ENCODE data around the gene TMEM151B. TPM values are rescaled to one million over a fixed set of nuclear protein-coding genes. Genes with fewer than 3 reads are reported as not detected.

TMEM151B gene
- total and polyA plus RNA-seq, 2 of the 13 experiments (the other 11 are each of a cell fraction or from before 2014, with no cell fraction given): not detected

GRCh38 chr6:44284121-44284520 is 13.9 kb downstream of the TMEM151B start:
- POLR2A ChIA-PET: interaction anchor here (0.6 kb wide), 1 partner anchor 199 kb away, joined by 3 read pairs; no protein-coding TSS in a partner anchor
- CTCF ChIA-PET (ENCODE audit: low intra/inter-chr PET ratio, low total read pairs): no interaction called here
- DNase-seq (ENCODE audit: low spot score): no peak
- H3K27ac ChIP-seq (ENCODE audit: extremely low read length, insufficient read depth, low read length): no peak overlapping the region
- 1% methylated on average over 2 of the region's 2 CpGs for WGBS (ENCODE audit: low lambda C conversion rate)
- intact Hi-C loops (cut with micrococcal nuclease; ENCODE audit: unreplicated experiment) (no loop called here), in situ Hi-C loops (cut with HindIII; ENCODE audit: extremely low pct_ligation_motif_present, low pct_unique_long_range_greater_than_20kb) (no loop called here)
- no peaks in the 10 kb centered on the region for H3K4me1 ChIP-seq (ENCODE audit: insufficient read depth, low read length)
- no peak overlapping the region for H3K4me3 ChIP-seq (replicated peaks in 1 of 3; ENCODE audit: insufficient read depth in 1 of 3, low read depth in 2 of 3, low read length in 3 of 3)
- BruUV-seq (replicated peaks): no TSS peak
- no peak overlapping the region for H3K9ac ChIP-seq (ENCODE audit: insufficient read depth, low read depth, low read length)
- no peaks in the 10 kb centered on the region; the same call in 1 of the 2 replicates for H4K20me1 ChIP-seq (ENCODE audit: insufficient read depth, low read length)
- H3K27me3 ChIP-seq (ENCODE audit: control insufficient read depth in 1 of 2, insufficient read depth in 2 of 2, low read length in 2 of 2): peaks cover 4 to 75% of the 10 kb centered on the region in 2 experiments; a peak in 4 of 5 replicates
- no peaks in the 10 kb centered on the region for H3K79me2 ChIP-seq (ENCODE audit: insufficient read depth, low read length)
- no peak overlapping the region for H3K4me2 ChIP-seq (ENCODE audit: low read depth, low read length)
- no peak overlapping the region for H2AFZ ChIP-seq (ENCODE audit: low read length)
- no peak for ATAC-seq
- H3K9me3 ChIP-seq (ENCODE audit: low read length): no peaks in the 10 kb centered on the region
- no peak for FAIRE-seq
- H3K36me3 ChIP-seq (replicated peaks in 1 of 2; ENCODE audit: control insufficient read depth in 1 of 2, insufficient read depth in 2 of 2, low read length in 2 of 2): no peaks in the 10 kb centered on the region
- TF ChIP-seq PCBP2 (optimal IDR thresholded peaks at IDR 0.05; ENCODE audit: low read depth, low read length, poor library complexity, severe bottlenecking): no peak
- no peak for TF ChIP-seq CEBPG (CRISPR knock-in tag; IDR thresholded peaks at IDR 0.05)
- no peak for TF ChIP-seq ZNF883 (CRISPR knock-in tag; IDR thresholded peaks at IDR 0.05; ENCODE audit: not compliant biosample characterization)
- TF ChIP-seq GATAD2A (CRISPR knock-in tag; IDR thresholded peaks at IDR 0.05): no peak
- TF ChIP-seq MLXIP (CRISPR knock-in tag; IDR thresholded peaks at IDR 0.05; ENCODE audit: borderline replicate concordance): no peak
- TF ChIP-seq RBM22 (optimal IDR thresholded peaks at IDR 0.05; ENCODE audit: low read length): no peak
- TF ChIP-seq MAZ (IDR thresholded peaks at IDR 0.05; ENCODE audit: borderline replicate concordance, low read depth, low read length): no peak
- no peak for TF ChIP-seq MAZ (CRISPR knock-in tag; IDR thresholded peaks at IDR 0.05; ENCODE audit: low read depth)
- no peak for TF ChIP-seq KDM3A (CRISPR knock-in tag; IDR thresholded peaks at IDR 0.05; ENCODE audit: low read depth)
- TF ChIP-seq ZSCAN21 (CRISPR knock-in tag; IDR thresholded peaks at IDR 0.05; ENCODE audit: borderline replicate concordance): no peak
- TF ChIP-seq ERF (CRISPR knock-in tag; IDR thresholded peaks at IDR 0.05): no peak
- no peak for TF ChIP-seq ZNF451 (CRISPR knock-in tag; IDR thresholded peaks at IDR 0.05)
- no peak for TF ChIP-seq ARID5B (CRISPR knock-in tag; IDR thresholded peaks at IDR 0.05)
- TF ChIP-seq ZNF577 (CRISPR knock-in tag; IDR thresholded peaks at IDR 0.05; ENCODE audit: borderline replicate concordance, low read depth): no peak
- no peak for TF ChIP-seq ZFYVE20 (CRISPR knock-in tag; IDR thresholded peaks at IDR 0.05; ENCODE audit: borderline replicate concordance, low read depth)
- no peak for TF ChIP-seq SP140L (CRISPR knock-in tag; IDR thresholded peaks at IDR 0.05; ENCODE audit: borderline replicate concordance)
- TF ChIP-seq ATM (IDR thresholded peaks at IDR 0.05; ENCODE audit: borderline replicate concordance): no peak

Data from HepG2 (cell line).